Gastroesophageal sphincter (tissue), 3 donors: ENCODE results near the gene ECHDC3.

ENCODE experiments used
- CTCF ChIP-seq, 4 experiments: fragments of 200-600 bp in 2 of 4; fragments of 450-650 bp in 2 of 4; sonication (generic) in 1 of 4; IDR thresholded peaks; one replicate each; pipeline ENCODE4 v1.5.1; 2017 to 2019; ENCODE audit warnings: antibody characterized with exemption in 4 of 4, mild to moderate bottlenecking in 2 of 4, moderate library complexity in 2 of 4
- EP300 ChIP-seq: sonication (generic); formaldehyde crosslinking; IDR thresholded peaks from one replicate; pipeline ENCODE4 v1.6.1; 2017; ENCODE audit warnings: antibody characterized with exemption, mild to moderate bottlenecking
- POLR2A ChIP-seq, 2 donors: fragments of 450-650 bp; IDR thresholded peaks; one replicate each; pipeline ENCODE4 v1.6.1; 2017; ENCODE audit warnings: antibody characterized with exemption in 2 of 2, mild to moderate bottlenecking in 2 of 2, moderate library complexity in 1 of 2
- POLR2AphosphoS5 ChIP-seq: sonication (generic); formaldehyde crosslinking; IDR thresholded peaks from one replicate; pipeline ENCODE4 v1.6.1; 2017; ENCODE audit warnings: antibody characterized with exemption

DNA sequence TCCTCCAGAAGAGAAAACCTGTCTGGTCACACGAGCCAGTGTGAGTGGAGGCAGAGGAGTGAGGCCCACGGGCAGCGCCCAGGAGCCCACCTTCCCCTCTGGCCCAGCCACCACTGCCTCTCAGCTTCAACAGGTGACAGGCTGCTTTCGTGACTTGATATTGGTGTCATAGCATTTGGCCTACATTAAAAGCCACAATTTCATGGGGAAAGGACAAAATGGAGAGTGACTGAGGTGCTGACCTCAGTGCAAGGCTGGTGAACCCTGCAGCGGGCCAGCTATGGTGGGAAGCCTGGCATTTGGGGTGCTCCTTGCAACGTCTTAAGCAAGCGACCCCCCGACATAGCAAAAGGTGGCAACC lies 21.3 kb downstream of the ECHDC3 start:
- TF ChIP-seq CTCF (IDR thresholded peaks at IDR 0.05) (no peak), POLR2AphosphoS5 (no peak), POLR2A (IDR thresholded peaks at IDR 0.05) (no peak), EP300 (no peak)
